Bronchial smooth muscle cell (primary cell): Measurements from ENCODE around the gene HES3. TPM values are rescaled to one million over a fixed set of nuclear protein-coding genes. Genes with fewer than 3 reads are reported as not detected.

Source experiments
- total RNA-seq: library from RNA; depleted of rRNA; stranded (reverse); fragments of >200 nt; gene quantifications from 2 replicates; pipeline ENCODE4 v1.2.1, GENCODE V29; 2014

HES3 gene, protein sequence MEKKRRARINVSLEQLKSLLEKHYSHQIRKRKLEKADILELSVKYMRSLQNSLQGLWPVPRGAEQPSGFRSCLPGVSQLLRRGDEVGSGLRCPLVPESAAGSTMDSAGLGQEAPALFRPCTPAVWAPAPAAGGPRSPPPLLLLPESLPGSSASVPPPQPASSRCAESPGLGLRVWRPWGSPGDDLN
- not detected in 2 replicates for total RNA-seq

DNA sequence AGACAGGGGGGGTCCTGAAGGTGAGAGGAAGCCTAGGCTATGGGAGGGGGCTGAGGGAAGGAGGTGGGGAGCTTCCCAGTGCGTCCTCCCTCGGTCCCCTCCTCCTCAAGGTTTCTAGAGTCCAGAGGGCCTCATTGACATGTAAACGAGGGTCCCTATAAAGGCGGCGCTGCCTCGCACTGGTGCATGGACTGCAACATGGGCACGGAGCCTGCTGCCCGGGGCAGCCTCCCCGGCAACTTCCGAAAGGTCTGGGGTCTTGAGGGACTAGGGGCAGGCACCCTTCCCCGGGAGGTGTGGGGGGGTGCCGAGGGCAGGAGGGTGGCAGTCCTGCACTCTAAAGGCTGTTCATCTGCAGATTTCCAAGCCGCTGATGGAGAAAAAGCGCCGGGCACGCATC, at the start of gene HES3:
TSS of gene HES3 (plus strand) at position 187 of the 400 bp plus-strand sequence. CDS start at position 374, 187 bp downstream.

DNA sequence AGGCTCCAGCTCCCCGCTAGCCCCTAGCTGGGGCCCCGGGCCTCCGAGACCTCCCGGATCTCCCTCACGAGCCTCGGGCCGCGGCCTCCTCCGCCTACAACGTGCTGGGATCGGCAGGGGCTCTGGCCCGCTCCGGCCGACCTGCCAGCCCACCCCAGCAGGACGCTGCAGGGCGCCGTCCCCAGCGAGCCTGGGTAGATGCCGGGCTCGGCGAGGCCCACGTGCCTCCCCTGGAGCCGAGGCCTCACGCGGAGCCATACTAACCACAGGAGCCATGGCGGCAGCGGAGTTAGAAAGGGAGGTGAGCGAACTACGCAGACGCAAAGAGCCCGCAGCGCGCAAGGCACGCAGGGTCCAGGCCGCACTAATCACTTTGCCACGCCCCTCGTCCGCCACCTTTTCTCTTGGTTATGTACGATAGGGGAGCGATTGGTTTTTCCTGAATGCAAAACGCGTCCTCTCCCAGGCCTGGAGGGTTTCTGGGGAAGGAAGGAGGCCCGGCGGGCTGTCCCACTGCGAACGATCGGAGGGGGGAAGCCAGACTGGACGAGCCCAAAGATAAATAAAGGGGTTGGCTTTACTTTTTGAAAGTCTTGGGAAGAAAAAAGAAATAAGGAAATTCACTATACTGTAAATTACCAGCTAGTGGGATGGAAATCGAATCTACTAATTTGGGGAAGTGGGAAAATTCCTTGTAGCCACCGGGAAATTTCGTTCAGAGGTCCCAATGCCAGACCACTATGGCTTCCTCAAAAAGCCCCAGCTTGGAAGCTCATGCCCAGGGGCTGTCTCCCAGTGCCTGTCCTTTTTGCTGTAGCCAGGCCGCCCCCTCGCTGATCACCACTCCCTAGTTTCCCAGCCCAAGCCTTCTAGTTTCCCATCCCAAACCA, 44.4 kb upstream of the HES3 start, which contains the start of gene RPL22:
TSS of gene RPL22 (minus strand) at position 298 of the 890 bp plus-strand sequence. CDS start at position 276, 22 bp downstream.

DNA sequence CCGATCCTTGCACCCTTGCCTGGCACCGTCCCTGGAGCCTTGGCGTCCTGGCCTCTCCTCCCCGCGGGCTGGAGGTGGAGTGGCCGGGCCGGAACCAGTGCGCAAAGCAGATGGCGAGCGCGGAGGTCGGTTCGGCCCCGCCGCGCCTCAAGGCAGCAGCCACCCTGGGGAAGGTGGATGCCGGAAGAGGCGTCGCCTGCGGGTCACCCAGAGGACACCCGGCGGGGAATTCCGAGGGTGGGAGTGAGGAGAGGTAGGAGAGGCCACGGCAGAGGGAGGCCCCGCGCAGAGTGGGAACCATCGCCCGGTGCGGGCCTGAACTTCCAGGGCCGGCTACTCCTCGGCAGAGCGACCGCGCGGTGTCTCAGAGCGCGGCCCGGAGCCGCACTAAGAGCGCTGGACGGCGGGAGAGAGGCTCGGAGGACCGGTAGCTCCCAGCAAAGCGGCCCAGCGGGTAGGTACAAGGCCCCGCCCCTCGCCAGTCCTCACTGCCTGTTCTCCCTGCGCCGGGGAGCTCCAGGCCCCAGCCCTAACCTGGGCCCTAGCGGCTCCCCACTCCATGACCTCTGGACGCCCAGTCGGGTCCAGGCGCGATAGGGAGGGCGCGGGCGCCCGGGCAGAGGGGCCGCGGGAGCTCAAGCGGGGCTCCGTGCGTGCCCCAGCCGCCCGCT, 38.0 kb upstream of the HES3 start, which contains the start of gene RNF207:
TSS of gene RNF207 (plus strand) at position 271 of the 671 bp plus-strand sequence. CDS start 417 bp downstream, outside the sequence.

DNA sequence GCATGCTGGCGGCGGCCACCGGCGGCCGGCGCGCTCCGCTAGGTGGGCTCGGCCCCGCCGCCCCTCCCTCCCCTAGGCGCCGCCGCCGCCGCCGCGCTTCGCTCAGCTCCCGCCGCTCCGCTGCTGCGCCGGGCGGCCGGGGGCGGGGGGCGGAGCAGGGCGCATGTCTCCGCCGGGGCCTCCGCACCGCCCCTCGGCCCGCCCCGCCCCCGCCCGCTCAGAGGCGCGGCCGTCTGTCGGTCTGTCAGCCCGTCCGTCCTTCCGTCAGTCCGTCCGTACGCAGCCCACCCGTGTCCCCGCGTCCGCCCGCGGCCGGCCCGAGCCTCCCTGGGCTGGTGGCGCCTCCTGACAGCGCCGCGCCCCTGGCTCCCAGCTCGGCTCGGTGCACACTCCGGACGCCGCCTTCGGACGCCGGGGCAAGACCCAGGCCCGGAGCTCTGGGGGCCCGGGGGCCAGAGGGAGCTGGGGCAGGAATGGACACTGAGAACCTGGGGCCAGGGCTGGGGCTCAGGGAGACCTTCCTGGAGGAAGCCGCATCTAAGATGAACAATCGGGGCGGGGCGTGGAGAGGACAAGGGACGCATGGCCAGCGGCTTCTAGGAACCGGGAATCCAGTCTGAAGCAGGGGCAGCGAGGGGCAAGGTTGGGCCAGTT, 17.1 kb downstream of the HES3 start, which contains the start of gene GPR153:
TSS of gene GPR153 (minus strand) at position 138 of the 654 bp plus-strand sequence. CDS start 6,193 bp downstream, outside the sequence.

Other genes starting within 250 kb of the HES3 start
- gene KCNAB2, start 198.3 kb upstream of the HES3 start, total RNA-seq = 3.9 and 5.8 TPM in 2 replicates
- under 0.01 and 0.16 TPM in 2 replicates for gene CHD5, start 63.9 kb upstream of the HES3 start, total RNA-seq
- gene RPL22, start 44.6 kb upstream of the HES3 start, total RNA-seq = 148 and 175 TPM in 2 replicates
- 10.1 and 17.1 TPM in 2 replicates for gene RNF207, start 38.1 kb upstream of the HES3 start, total RNA-seq
- 44.0 and 49.6 TPM in 2 replicates for gene ICMT, start 8.2 kb upstream of the HES3 start, total RNA-seq
- 6.6 and 11.3 TPM in 2 replicates for gene GPR153, start 16.9 kb downstream of the HES3 start, total RNA-seq
- 15.9 and 26.6 TPM in 2 replicates for gene ACOT7, start 149.6 kb downstream of the HES3 start, total RNA-seq
- gene HES2, start 175.7 kb downstream of the HES3 start, total RNA-seq = 0.09 and 0.16 TPM in 2 replicates
- gene ESPN, start 180.6 kb downstream of the HES3 start, total RNA-seq = 0.17 TPM in 1 of 2 replicates, not detected in the other
- 4.3 and 4.7 TPM in 2 replicates for gene TNFRSF25, start 222.0 kb downstream of the HES3 start, total RNA-seq
- 11.2 and 15.4 TPM in 2 replicates for gene PLEKHG5, start 247.5 kb downstream of the HES3 start, total RNA-seq